GM18511 (cell line): Measurements from ENCODE around the gene DAZAP1.

Source experiments
- ATAC-seq: cut with Tn5 transposase; IDR thresholded peaks from one replicate; pipeline ENCODE4 v1.9.1; 2021; ENCODE audit warnings: mild to moderate bottlenecking, moderate library complexity; ENCODE audit not compliant: unreplicated experiment

DAZAP1 gene

DNA sequence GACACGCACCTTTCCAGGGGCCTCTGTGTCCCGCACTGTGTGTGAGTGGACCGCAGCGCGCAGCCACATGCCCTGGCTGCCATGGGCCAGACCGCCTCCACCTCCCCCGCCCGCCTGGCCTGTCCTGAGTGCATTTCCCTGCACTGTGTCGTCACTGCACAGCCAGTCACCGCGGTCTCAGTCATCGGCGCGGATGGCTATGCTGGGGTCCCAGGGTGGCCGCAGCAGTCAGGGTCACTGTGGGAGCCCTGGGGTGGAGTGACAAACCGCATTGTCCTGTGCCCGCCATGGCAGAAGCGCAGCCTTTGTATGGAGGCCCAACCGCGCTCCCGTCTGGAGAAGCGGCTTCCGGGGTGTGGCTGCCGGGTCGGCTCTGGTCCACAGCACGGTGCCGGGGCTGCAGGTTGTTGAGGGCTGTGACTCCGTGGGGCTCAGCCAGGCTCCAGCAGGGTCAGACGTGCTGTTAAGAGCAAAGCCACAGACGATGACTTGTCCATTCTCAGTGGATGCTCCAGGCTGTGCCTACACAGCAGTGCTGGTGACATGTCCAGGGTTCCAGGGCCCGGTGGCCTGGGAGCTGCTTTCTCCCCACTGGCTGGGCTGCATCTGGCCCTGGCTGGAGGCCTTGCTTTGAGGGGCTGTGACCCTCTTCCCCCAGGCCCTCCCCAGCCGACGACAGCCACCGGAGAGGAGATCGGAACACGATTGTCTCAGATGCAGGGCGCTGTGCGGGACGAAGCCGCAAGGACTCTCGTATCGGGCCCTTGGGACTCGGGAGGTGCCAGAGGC lies 30.0 kb upstream of the DAZAP1 start:
- no peak for ATAC-seq

DNA sequence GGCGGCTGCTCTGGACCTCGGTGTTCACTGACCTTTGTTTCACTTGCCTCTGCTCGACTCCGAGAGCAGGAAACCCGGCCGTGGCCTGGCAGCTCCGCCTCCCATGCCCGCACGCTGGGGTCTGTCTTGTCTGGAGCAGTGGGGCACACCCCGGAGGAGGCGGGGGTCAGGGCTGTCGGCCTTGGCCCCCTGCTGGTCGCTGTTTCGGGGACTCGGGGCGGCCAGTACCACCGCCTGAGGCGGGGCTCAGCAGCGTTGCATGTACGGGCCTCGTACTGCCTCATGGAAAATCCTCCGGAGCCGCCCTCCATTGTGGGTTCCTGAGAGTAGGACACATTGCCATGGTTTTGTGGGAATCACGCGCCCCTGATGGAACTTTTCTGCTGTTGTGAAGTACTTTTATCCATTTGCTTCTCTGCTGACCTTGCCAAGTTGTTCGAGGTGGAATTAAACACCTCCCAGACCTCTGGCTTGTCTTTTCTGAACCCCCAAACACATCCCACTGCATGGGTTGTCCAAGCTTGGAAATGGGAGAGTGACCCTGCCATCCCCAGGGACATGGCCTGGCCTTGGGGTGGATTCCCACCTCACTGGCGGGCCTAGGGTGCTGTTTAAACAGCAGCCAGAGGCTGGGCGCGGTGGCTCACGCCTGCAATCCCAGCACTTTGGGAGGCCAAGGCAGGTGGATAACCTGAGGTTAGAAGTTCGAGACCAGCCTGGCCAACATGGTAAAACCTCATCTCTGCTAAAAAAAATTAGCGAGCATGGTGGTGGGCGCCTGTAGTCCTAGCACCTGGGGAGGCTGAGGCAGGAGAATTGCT lies 29.2 kb upstream of the DAZAP1 start:
- ATAC-seq: no peak

DNA sequence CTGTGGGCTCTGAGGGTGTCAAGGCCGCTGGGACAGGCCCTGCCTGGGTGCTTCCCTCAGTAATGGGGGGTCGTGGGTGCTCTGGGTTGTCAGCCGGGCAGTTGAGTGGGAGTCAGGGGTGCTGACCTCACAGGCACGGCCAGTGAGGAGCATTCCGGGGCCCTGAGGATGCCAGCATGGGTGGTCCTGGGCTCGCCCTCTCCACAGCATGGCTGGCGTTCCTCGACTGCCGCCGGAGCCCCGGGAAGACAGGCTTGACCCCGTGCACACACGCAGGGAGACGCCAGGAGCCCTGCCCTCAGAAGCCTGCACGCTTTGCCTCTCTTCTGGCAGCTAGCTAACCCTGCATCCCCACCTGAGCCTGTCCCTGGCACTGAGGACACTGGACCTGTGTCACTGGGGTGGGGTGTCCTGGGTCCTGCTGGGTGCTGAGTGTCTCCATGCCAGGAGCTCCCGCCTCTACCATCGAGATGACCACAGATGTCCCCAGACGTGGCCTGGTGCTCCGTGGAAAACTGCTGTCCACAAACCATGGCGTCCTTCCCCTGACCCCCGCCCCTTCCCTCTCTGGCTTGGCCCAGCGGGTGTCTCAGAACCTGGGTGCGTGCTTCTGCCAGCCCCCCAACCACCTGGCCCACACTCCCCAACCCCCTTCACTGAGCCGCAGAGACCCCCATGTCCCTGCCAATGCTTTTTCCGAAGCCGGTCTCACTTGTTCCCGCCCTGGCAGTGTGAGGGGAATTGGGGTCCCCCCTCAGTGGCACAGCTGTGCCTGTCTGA lies 28.1 kb upstream of the DAZAP1 start:
- no peak for ATAC-seq

DNA sequence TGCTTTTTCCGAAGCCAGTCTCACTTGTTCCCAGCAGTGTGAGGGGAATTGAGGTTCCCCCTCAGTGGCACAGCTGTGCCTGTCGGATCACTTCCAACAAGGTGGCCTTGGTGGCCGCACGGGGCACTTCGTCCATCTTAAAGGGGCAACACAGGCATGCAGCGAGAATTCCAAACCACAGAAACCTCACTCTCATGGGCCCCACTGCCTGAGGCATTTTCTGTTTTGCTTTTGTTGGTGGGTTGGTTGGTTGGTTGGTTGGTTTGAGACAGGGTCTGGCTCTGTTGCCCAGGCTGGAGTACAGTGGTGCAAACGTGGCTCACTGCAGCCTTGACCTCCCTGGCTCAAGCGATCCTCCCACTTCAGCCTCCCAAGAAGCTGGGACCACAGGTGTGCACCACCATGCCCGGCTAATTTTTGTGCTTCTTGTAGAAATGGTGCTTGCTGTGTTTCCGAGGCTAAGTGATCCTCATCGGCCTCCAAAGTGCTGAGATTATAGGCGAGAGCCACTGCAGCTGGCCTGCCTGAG lies 27.4 kb upstream of the DAZAP1 start:
- no peak for ATAC-seq

DNA sequence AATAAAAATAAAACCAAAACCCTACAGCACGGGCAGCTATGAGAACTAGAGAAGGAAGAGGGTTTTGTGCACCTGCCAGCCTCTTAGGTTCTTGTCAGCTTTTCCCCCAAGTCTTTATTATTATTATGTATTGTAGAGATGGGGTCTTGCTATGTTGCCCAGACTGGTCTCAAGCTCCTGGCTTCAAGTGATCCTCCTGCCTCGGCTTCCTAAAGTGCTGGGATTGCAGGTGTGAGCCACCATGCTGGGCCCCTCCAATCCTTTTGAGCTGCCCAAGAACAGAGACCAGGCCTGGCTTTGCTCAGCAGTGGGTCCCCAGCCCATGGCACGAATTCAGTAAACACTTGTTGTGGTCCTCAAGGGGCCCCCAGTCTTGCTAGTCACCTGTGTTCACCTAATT lies 25.1 kb upstream of the DAZAP1 start:
- no peak for ATAC-seq

DNA sequence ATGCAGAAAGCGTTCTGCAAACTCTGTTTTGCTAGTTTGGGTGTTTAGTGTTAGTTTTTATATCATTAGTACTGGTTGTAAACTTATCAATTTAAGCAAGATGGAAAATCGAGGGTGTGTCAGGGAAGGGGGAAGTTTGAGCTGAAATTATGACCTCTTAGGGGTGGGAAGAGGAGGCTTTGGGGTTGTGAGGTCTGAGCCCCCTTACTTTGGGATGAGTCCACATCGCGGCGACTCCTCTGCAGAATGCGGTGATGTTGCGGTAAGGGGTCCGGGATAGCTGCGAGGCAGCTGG lies 24.4 kb upstream of the DAZAP1 start:
- no peak for ATAC-seq

DNA sequence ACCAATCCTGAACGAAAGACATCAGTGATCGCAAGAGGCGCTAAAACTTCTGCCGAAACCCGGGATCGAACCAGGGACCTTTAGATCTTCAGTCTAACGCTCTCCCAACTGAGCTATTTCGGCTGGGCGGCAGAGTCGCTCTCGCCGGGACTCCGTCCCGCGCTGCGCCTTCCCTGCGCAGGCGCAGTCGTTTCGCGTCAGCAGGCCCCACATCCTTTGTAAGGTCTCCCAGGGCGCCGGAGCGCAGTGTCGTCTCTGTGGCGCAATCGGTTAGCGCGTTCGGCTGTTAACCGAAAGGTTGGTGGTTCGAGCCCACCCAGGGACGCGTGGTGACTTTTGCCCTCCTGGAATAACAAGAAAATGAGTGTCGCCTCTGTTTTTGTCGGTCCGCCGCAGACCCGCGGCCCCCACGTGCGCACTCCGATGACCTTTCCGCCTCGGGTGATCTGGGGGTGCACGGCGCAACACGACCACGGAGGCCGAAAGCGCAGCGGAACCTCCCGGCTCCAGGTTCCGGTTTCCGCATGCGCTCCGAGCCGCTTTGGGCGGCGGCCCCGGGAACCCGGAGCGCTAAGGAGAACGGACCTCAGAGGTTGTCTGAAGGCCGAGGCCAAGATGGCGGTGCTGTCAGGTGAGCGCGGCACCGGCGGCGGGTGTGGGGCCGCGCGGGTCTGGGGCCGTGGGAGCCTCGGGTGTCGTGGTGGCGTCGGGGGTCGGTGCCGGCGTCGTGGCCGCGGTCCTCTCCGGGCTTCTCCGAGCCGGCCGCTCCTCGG lies 23.9 kb upstream of the DAZAP1 start, which contains the start of gene NDUFS7:
Gene NDUFS7, plus strand, starts transcription at position 596 of the 773 bp plus-strand sequence. Its CDS starts 20 bp downstream, at position 616.
- ATAC-seq: peak; percentile 77

DNA sequence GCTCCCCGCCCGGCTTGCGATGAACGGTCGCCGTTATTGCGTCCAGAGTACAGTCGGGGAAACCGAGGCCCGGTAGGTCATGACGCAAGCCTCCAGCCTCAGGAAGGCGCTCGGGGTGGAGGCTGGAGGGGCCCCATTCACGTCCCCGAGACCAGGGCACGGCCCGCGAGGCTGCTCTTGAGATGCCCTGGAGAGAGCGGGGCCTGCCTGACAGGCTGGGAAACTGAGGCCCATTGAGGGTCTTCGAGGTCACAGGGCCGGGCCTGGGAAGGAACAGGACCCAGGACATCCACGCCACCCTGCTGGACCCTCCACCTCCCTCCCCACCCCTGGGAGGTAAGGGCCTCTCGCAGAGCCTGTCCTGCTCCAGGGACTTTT lies 23.3 kb upstream of the DAZAP1 start:
- peak; percentile 7 for ATAC-seq

DNA sequence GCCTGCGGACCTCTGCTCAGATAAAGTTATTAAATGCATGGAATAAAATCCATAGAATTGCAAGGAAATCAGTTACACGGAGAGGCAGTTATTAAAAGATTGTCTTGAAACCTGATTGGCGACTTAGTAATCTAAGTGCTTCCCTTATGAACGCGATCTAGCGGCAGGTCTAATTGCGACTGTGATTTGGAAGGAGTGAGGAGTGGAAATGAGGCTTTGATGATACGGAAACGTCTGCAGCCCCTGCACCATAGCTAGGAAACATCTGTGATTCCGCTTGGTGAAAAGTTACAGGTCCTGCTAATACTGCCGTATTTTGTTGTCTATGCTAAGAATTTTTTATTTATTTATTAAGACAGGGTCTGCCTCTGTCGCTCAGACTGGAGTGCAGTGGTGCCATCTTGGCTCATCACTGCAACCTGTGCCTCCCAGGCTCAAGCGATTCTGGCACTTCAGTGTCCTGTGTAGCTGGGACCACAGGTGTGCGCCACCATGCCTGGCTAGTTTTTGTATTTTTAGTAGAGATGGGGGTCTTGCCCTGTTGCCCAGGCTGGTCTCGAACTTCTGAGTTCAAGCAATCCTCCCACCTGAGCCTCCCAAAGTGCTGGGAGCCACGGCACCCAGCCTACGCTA lies 22.8 kb upstream of the DAZAP1 start:
- ATAC-seq: no peak

DNA sequence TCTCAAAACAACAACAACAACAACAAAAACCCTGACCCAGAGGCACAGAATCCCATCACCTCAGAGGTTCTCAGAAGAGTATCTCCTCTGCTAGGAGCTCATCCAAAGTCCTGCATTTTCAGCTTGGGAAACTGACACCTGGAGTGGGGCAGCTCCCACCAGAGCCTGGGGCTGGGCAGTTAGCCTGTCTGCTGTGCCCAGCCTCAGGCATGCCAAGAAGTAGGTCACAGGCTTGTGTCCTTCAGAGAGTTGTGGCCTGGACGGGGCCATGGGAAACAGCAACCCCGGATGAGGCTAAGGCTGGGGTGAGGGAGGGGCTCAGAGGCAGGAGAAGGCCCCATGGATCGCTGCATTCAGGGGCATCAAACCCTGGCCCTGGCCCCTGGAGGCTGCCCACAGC lies 21.6 kb upstream of the DAZAP1 start:
- no peak for ATAC-seq

DNA sequence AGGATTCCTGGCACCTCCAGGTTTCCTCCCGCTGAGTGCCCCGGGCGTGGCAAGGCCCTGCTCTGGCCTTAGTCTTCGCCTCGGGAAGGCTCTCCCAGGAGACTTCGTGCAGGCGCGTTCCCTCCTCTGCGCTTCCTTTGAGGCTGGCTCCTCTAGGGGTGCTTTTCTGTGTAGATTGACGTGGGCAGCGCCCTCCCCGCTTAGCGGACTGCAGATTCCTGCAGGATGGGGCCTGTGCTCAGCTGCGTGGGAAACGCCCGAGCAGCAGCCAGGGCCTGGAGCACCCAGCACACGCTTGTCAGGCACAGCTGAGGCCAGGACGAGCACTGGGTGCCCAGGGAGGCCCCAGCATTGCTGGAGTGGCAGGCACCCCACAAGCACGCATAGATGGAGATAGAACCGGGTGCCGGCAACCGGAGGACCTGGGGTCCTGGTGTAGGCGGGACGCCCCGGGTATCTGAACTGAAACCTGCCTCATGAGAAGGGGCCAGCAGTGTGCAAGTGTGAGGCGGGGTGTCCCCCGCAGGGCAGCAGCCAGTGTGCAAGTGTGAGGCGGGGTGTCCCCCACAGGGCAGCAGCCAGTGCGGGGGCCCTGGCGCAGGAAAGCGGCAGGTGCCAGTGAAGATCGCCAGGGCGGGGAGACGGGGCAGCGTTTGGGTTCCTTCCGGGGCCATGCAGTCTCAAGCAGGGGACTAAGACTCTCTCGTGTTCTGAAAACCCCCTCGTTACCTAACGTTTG lies 20.3 kb upstream of the DAZAP1 start:
- ATAC-seq: no peak

DNA sequence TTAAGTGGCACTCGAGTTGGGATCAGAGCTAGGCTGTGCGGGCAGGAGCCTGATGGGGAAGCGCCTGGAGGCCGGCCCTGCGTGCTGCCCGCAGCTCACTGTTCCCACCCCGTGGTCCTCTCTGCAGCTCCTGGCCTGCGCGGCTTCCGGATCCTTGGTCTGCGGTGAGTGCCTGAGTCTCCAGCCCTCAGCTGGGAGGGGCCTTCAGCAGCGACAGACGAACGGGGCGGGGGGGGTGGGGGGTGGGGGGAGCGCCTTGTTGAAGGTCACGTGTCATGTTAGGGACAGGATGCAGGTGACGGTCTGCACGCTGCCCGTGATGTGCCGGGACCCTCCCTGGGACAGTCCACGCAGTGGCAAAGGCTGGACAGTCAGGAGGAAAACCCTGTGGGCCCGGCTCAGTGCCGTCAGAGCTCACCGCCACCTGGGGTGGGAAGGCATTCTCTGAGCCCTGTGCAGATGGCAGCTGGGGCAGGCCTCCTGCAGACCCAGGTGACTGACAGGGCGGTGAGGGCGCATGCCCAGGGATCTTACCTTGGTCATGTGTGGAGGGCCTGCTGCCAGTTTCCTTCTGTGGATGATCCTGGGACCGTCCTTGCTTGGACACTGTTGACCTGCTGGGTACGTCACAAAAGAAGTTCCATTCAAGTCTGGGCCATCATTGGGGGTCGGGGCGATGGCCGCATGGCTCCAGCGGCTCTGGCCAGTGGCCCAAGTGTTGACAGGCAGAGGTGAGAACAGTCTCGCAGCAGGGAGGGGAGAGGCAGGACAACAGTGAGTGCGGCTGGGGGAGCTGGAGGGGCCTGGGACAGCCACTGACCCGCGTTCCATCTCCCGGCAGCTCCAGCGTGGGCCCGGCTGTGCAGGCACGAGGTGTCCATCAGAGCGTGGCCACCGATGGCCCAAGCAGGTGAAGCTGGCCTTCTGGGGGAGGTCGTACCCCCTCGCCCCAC lies 19.4 kb upstream of the DAZAP1 start:
- ATAC-seq: no peak

DNA sequence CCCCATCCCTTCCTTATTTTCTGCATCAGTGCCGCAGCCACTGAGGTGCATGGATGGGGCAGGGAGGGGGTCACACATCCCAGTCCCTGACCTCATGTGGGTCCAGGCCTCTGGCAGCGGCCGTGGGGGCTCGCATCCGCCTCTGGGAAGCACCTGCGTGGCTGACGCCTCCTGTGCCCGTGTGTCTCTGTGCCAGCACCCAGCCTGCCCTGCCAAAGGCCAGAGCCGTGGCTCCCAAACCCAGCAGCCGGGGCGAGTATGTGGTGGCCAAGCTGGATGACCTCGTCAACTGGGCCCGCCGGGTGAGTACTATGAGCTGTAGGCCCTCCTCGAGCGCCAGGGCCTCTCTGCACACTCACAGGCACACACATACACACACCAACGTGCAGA lies 18.8 kb upstream of the DAZAP1 start:
- no peak for ATAC-seq

DNA sequence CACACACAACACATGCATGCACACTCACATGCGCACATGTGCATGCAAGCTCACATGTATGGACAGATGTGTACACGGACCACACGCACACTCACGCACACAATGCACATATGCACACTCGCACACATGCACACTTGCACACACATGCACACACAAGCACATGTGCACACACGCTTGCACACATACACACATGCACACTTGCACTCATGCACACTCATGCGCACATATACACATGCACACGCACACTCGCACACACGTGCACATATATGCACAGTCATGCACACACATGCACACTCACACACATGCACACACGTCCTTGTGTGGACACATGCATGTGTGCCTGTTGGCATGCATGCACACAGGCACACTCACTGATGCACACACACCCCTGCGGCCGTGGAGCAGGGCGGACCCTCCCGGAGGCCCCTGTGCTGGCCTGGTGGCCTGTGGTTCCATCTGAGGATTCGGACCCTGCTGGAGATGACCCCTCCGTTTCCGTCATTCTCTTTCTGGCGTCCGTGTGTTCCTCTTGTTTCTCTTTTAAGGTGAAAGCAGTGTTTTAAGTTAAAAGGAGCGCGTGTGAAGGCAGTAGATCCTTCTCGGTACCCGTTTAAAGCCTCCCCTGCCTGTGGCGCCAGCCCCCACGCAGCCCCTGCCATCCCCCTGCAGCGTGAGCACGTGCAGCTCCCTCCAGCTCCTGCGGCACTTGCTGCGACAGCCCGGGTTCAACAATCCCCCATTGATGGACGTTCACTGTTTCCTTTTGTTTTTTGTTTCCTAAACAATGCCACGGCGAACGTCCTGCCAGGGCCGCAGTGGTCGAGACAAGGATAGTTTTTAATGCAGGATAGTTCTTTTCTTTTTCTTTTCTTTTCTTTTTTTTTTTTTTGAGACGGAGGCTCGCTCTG lies 18.1 kb upstream of the DAZAP1 start:
- no peak for ATAC-seq

DNA sequence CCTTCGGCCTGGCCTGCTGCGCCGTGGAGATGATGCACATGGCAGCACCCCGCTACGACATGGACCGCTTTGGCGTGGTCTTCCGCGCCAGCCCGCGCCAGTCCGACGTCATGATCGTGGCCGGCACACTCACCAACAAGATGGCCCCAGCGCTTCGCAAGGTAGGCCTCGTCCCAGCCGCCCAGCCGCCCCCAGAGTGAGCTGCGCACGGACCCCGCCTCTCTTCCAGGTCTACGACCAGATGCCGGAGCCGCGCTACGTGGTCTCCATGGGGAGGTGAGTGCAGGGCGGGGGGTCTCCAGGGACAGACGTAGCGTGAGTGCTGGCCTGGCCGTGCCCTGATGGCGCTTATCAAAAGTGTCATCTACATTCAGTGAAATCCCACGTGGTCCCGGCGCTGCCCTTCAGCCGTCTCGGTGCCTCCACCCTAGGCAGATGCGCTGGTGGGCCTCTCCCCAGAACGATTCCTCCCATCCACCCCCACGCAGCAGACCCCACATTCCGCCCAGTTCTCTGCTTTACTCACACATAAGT lies 16.4 kb upstream of the DAZAP1 start:
- no peak for ATAC-seq

DNA sequence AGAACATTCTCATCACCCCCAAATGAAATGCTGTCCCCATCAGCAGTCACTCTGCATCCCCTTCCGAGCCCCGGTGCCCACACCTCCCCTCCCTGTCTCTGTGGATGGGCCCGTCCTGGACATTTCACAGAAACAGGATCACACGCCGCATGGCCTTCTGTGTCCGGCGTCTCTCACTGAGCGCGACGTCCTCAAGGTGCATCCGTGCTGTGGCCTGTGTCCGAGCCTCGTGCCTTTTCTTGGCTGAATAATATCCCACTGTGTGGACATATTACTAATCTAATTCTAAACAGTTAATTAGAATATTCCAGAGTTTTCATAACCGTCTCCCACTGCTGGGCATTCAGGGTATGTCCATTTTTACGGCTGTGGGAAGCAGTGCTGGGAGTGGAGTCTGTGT lies 15.0 kb upstream of the DAZAP1 start:
- no peak for ATAC-seq

DNA sequence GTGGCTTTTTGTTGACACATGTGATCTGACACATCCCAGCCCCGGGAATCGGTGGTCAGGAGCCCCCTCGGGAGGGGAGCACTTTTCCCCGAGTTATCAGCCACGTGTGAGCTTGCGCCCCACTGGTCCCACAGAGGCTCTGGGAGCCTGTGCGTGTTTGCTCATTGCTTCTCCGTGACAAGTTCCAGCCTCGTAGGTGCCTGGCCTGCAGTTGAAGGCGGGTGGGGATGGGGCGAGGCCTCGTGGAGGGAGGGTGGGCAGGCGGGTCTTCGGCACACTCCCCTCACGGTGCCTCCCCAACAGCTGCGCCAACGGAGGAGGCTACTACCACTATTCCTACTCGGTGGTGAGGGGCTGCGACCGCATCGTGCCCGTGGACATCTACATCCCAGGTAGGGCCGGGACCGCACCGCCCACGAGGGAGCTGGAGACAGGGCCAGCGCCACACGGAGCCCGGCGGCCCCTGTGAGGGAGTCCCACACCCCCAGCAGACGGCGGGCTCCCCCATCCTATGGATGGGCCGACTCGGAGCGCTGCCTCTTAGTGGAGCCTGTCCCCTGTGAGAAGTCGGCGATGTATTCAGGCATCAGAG lies 14.4 kb upstream of the DAZAP1 start:
- ATAC-seq: no peak
